ENCODE results near the gene SLC8A1.

SLC8A1 gene

DNA sequence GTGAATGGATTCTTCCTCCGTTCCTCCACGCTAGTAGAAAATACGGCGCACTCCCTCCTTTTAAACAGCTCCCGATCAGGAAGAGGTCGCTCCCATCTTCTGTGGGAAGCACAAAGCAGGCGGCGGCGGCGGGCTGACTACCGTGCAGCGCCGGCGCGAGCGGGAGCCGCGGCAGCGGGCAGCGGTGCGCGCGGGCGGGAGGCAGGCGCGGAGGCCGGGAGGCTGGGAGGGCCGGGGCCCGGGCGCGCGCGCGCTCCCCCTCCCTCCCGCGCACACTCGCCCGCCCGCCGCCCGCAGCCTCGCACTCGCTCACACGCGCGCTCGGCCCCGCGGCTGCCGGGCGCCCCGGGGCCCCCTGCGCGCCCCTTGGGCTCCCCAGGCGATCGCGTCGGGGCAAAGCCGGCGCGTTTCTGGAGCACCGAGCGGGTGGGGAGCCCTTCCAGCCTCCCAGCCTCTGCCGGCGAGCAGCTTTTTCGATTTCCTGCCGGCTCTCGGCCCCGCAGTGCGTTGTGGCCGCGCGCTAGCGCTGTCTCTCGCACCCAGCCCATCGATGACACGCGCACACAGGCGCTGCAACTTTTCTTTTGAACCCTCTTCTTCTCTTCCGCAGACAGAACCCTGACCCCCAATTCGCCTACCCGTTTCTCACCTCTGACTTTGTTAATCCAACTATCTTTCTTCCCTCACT is at the start of gene SLC8A1:
TSS of gene SLC8A1 (minus strand) at position 173 of the 688 bp plus-strand sequence.
- DNase-seq, result no peak

DNA sequence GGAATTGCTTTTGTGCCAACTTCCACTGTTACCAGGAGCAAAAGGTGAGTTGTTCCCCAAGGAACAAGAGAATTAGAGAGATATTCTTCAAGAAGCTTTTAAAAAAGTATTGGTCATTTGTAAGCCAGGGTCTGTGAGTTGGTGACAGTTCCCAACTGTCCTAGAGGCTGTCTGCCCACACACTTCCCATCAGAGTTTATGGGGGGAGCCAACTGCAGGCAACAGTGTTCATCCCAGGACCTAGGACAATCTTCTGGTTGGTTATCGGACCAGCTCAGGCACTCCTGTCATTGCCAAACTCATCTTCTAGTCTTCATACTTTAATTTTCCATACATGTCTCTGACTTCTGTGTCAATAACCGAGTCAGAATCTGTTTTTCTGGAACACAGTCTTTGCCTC is 47.5 kb upstream of the SLC8A1 start:
- DNase-seq, result no peak

DNA sequence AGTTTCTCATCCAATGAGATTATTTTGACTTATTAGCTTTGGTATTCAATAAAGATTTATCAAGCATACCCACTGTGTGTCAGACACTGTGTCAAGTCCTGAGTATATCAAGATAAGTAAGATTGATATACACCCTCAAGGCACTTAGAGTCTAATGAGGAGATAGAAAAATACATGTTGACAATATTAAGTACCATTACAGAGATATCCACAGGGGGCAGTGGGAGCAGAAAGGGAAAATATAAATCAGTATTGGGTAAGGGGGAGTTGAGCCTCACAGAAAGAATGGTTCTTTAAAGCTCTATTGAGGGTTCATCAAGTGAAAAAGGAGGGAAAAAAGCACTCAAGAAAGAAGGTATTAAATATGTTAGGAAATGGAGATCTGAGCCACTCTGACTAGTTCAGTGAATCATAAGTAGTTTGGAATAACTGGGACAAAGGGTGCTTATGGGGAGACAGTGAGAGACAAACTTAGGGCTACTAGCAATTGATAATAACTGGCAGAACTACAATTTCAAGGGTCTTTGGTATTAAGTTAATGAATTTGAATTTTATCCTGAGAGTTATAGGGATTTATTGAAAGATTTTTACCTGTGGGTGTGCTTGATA is 45.5 kb upstream of the SLC8A1 start:
- no peak for DNase-seq

DNA sequence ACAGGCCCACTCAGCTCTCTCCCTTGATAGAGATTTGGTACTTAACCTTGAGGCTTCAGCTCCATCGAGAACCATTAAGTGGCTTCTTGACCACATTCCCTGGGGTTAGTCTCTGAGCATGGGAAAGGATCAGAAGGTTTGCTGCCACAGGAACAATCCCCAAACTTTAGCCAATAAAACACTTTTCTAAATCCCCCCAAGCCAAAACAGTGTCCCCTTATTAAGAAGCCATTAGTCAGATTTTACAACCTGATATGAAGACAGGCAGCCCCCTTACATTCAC is 37.7 kb upstream of the SLC8A1 start:
- DNase-seq, result no peak

DNA sequence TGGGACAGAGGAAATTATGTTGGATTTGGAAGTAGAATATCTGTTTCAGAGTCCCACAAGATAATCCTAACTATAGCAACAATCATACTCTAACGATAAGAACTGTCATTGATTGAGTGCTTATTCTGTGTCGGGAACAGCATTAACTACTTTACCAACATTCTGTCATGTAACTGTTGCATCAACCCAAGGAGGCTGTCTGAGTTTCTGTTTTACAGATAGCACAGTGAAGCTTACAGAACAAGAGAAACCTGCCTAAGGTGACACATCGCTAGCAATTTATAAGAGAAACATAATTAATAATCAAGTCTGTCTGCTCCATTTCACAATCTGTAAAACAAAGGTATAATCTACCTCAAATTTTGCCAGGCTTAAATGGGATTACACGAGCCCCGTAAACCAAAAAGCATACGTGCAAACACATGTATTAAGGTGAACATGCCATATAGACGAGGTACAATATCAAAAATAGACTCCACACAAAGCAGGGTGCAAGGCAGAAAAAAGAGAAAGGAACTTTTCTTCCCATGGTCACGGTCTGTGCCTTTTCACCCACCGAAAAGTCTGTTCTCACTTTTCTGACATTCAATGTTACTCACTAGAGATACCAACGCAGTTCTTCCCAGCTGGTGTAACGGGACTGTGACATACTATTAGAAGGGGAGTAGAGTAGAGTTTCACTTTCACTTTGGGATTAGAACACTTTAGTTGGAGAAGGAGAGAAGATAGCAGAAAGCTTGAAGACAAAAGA is 37.2 kb upstream of the SLC8A1 start:
- peak; percentile 26 for DNase-seq

DNA sequence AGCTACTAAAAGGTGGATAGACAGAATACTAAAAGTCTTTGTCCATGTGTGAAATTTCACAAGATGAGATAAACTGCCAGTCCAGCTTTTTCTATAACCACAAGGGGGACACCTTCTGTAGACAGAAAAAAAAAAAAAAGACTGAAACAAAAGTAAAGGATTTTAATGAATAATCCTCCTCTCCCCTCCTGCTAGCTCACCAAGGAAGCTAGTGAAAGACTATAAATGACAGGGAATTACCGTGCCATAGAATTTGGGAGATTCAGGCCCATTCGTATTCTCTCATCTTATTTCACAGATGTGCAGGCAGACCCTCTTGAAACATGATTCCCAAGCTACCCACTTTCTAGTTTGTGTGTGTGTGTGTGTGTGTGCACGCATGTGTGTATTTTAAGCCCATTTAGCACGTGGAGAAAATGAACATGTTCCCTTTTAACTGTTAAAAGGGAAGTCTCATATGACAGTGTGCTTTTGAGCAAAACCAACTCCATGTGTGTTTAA is 36.3 kb upstream of the SLC8A1 start:
- no peak for DNase-seq

DNA sequence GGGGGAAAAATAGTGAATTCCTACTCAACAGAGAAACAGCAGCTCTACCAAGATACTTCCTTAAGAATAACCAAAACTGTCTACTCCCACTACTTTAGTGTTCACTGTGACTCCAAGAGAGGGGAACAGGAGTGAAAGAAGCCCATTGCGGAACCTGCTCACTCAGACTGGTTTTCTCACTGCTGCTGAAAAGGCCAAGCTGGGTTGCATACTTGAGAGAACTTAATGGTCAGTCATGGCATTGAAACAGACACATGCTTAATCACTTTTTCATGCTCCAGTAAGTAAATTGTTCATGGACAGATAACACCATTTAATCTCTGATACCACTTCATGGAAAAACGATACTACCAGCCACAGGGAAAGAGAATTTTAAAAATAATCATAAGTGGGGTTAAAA is 35.7 kb upstream of the SLC8A1 start:
- no peak for DNase-seq

DNA sequence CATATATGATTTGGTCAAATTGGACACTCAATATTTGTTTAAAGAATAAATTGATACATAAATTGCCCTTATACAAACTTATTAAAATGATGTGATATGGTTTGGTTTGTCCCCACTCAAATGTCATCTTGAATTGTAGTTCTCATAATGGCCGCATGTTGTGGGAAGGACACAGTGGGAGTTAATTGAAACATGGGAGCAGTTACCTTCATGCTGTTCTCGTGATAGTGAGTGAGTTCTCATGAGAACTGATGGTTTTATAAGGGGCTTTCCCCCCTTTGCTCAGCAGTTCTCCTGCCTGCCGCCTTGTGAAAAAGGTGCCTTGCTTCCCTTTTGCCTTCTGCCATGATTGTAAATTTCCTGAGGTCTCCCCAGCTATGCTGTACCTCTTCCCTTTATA is 34.0 kb upstream of the SLC8A1 start:
- no peak for DNase-seq

DNA sequence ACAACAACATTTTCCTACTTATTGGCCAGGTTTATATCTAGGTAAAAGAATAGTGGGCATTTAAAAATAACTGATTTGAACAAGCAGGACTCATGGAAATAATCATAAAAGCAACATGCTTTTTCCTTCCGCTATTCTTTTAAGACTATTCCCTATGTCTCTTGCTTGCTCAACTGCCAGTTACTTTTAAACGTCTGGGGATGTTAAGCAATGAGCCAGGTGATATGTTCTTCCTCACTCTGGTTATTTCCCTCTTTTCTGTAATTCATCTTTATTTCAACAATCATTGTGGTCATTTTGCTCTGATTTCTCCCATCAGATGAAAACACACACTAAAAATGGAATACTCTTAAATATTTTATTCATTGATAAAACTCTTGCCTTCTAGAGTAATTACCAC is 33.4 kb upstream of the SLC8A1 start:
- DNase-seq, result no peak

DNA sequence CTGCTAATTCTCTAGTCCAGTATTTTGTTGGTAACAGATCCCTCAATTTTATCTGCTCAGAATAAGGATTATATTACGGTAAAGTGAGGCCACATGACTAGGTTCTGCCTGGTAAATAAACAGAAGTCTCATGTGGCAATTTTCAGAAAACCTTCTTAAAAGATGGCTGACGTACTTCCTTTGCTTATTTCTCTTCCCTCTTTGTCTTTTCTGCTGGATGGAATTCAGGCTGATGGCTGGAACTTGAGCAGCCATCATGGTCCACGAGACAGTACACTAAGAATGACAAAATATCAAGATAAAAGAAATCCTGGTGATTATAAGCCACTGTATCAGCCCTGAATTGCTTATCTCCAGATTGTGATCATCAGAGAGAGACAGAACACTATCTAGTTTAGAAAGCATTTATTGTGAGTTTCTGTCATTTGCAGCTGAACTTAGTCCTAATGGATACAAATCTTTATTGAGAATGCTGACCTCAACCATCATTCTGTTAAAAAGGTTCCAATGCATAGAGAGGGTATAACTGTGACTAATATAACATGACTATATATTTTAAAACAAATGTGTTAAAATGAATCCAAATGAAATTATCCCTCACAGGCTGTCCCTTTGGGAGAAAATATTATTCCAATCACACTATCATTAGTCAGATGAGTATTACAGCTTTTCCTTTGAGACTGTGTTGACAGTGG is 31.8 kb upstream of the SLC8A1 start:
- DNase-seq, result no peak

DNA sequence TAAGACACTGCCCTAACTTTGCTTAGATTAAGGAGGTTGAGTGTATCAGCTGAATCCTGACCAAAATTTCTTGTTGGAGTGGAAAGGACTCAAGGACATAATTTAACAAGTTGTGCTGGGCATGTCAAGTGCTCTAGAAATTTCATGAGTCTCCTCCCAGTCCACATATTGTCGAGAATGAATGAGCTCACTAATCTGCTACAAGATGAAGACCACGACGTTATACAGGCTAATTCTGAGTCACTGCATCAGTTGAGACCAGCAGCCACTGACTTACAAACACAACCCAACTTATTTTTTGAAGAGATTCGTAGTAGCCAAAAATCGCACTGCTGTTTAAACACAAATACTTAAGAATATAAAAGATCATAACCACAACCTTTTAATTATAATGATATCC is 28.7 kb upstream of the SLC8A1 start:
- no peak for DNase-seq

DNA sequence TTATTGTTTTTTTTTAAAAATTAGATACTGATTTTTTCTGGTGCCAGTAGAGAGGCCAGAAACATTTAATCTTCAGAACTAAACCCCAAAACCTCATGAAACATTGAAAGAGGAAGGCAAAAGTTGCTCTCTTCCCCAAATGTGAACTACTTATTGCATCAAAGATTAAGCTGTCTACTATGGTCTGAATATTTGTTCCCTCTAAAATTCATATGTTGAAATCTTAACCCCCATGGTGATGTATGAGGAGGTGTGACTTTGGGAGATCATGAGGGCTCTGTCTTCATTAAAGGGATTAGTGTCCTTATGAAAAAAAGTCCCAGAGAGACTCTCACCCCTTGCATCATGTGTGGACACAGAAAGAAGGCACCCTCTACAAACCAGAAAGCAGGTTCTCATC is 28.2 kb upstream of the SLC8A1 start:
- DNase-seq, result peak; percentile 18

DNA sequence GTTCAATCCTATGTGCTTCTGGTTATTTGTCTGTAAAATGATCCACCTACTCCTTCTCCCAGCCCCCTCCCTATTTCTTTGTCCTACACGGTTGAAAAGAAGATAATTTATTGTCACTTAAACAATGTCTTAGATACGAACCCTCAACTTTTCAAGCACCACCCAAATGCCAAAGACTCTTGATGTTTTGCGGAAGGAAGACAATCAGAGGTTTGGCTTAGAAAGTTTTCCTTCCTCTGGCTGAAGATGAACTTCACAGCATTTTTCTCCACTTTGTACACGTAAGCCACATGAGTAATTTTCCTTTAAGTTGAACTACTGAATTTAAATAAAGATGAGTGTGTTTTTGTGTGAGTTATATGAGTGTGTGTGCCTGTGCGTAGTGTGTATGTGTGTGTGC is 25.5 kb upstream of the SLC8A1 start:
- DNase-seq, result no peak

DNA sequence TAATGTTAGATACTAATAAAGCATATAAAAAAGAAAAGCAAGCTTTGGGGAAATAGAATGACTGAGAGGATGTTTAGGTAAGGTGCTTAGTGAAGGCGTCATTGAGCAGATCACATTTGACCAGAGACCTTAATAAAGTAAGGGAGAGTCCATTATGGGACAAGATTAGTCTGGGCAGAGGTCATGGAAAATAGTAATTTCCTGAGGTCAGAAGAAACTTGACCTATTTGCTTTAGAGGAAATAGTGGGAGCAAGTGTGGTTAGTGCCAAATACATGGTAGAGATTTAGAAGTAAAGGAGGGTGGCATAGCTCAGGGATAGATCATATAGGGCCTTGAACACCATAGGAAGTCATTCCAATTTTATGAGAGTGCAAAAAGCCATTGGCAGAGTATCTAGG is 24.5 kb upstream of the SLC8A1 start:
- no peak for DNase-seq

DNA sequence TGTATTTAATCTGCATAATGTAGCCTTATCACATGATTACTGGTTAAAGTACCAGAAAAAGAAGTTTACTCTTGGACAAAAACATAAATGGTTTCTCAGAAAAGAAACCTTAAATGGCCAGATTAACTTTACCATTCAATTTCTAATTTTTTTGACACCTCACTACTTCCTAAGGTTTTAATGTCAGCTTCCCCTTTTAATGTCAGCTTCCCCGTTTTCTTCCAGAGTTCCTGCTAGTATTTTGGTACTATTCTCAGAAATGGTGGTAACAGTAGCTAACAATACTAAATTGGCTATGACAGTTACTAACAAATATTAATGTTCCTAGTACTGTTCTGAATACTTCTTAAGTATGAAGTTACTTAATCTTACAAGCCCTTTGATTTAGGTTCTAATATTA is 22.4 kb upstream of the SLC8A1 start:
- DNase-seq, result no peak

DNA sequence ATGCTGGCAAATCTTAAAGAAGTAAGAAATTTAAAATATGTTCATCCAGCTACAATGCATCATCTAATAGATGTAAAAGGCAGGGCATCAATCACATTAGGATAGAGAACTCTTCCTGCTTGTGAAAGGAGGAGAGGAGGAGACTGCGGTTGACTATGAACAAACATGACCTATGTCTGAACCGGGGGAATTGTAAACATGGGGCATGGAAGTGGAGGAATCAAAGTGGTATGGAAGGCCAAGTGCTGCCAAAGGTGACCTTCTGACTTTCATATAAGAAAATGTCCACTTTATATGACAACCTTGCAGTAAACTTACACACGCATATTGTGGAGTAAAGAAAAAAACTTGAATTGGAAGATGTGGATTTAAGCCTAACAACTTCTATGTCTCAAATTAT is 20.0 kb upstream of the SLC8A1 start:
- no peak for DNase-seq

DNA sequence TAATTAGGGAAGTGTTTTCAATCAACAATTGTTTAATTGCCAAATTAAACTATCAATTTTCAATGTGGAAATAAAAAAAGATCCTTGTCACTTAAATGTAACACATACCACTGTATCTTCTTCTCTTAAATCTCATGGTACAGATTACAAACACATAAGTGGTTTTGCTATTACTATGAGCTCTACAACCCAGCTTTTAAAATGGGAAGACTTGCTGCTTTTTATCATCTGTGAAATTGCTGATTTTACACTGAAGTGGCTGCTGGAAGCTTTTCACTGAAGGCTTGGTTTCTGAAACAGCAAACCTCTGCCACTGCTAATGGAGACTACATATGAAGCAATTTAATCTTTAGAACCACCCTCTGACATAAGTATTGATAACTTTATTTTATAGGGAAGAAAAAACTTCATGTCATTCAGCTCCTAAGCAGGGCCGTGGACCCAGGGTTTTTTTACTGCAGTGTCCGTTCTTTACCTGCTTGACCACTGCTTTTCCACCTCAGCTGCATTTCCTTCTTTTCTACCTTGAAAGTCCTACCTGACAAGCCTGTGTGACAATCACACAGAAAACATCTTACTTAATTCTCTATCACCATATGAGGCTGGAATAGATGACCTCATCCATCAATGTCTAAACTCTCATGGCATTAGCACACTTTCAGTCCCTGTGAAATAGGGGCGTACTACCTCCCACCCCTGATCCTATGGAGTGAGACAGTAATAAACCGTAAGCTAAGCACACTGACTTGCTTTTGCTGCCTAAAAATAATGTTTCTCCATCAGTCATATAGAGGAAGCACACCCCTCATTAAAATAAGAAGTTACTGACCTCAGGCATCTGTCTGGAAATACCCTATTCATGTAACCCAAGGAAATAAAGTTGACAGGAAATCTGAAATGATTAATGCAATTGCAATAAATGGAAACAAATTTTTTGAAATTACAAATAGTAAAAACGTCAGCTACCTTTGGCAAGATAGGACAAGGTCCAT is 19.2 kb upstream of the SLC8A1 start:
- no peak for DNase-seq

DNA sequence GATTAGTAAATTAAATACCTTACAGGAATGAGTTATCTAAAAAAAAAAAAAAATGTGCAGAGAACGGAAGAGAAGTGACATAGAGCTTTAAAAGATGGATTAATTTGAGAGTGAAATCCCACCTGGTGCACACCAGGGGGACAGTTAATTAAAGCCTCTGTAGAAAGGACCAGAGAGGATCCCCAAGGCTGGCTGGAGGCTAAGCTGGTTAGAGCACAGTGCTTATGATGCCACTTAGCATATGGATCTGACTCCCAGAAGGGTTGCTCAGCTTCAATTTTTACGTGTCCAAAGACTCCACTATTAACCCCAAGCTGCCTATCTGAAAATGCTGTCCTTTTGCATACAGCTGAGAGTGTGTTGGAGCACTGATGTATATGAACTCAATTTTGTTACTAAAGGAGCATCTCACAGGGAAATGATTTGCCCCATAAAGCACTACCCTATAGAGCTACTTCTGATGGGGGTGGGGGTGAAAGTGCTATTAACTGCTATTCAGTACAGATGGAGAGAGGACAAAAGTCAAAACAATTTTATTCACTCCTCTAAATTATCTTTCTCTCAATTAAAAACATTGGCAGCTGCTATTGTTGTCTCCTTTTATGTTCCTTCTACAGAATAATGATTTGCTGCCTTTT is 15.2 kb upstream of the SLC8A1 start:
- no peak for DNase-seq

DNA sequence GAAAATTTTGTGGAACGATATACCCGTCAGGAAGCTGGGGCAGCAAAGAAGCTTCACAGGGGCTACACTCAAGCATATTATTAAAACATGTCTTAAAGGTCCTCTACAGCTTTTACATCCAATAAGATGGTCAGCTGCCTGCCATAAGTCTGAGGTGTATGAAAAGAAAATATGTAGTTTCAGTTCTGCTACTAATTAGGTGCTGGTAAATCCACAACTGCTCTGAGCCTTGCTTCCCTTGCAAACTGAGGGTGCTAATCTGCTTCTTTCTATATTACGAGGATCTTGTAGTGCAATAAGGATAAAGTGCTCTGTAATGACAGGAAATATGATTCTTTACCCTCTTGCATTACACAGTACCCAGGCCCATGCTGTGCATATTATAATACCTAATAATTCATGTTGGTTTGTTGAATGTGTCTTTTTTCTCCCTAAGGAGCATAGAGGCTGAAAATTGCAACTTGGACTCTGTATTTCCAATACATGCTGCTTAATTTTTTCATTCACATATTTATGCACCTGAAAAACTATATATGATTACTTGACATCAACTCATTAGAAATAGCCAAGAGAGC is 14.5 kb upstream of the SLC8A1 start:
- no peak for DNase-seq

DNA sequence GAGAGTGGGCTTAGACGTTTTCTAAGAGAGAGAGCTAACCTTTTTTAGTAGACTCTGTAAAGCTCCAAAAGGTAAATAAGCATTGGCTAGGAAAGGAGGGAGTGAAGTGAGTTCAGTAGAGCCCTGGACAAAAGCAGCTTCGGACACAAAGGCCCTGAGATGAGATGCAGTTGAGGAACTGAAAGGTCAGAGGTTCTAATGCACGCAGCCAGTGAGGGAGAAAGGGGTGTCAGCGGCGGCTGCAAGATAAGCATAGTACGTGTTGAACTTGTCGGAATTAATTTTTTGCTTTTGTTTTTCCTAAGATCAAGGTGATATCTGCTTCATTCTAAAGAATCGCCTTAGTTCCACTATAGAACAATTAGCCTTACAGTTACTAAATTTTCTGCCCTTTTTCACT is 11.2 kb upstream of the SLC8A1 start:
- DNase-seq, result no peak

DNA sequence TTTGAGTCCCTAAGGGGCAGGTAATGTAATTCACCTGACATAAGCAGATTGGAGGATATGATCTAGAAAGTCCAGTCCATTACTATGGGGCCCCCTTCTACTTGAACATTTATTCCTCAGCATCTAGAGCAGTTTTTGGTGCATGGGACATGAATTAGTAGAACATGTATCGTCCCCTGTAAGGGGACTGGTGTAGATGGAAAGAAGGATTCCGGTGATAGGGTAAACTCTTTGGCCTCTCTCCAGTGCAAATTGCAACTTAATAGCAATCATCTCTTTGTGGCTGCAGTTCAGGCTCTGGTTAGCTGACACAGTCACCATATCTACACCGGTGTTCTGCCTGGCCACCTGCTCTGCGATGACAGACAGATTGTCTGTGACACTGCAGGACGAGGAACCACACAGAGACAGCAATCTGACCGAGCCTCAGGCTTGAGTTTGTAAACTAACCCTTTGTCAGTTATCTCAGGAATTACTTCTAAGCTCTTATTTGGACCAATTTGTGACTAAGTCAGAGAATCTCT is 6.4 kb upstream of the SLC8A1 start:
- no peak for DNase-seq

Data from CD4-positive, alpha-beta T cell treated with Interleukin-17A for 1 hour (primary cell).